Thymus (tissue), 11 donors: ENCODE measurements around the gene PPARGC1A. TPM values are rescaled to one million over a fixed set of nuclear protein-coding genes. Genes with fewer than 3 reads are reported as not detected.

Experiments
- DNase-seq, 9 donors: peaks; one replicate each; pipeline ENCODE4 v3.0.0-alpha.2; 2013; ENCODE audit warnings: low spot score in 9 of 9, low read depth in 6 of 9, missing footprints in 1 of 9
- H3K27ac ChIP-seq, 2 donors: one replicate each; pipeline ENCODE4 v1.5.1; 2013; ENCODE audit warnings: control low read depth in 1 of 2, low read depth in 1 of 2, low read length in 1 of 2, mild to moderate bottlenecking in 1 of 2, moderate library complexity in 1 of 2
- H3K27me3 ChIP-seq, 2 donors: one replicate each; pipeline ENCODE4 v1.5.1; 2013; ENCODE audit warnings: low read length in 1 of 2; ENCODE audit not compliant: control insufficient read depth in 2 of 2, insufficient read depth in 1 of 2
- H3K36me3 ChIP-seq, 2 donors: one replicate each; pipeline ENCODE4 v1.5.1; 2013; ENCODE audit warnings: low read length in 1 of 2, mild to moderate bottlenecking in 1 of 2, moderate library complexity in 1 of 2; ENCODE audit not compliant: control insufficient read depth in 2 of 2, insufficient read depth in 2 of 2
- H3K4me1 ChIP-seq, 2 donors: one replicate each; pipeline ENCODE4 v1.5.1; 2013; ENCODE audit warnings: low read length in 2 of 2; ENCODE audit not compliant: control insufficient read depth in 2 of 2, insufficient read depth in 2 of 2
- H3K4me3 ChIP-seq, 2 donors: one replicate each; pipeline ENCODE4 v1.5.1; 2013; ENCODE audit warnings: low read length in 2 of 2, control low read depth in 1 of 2, mild to moderate bottlenecking in 1 of 2
- H3K9me3 ChIP-seq, 2 donors: one replicate each; pipeline ENCODE4 v1.5.1; 2013; ENCODE audit warnings: low read length in 1 of 2, mild to moderate bottlenecking in 1 of 2; ENCODE audit not compliant: control insufficient read depth in 2 of 2, insufficient read depth in 1 of 2
- WGBS: extraction: QIAGEN DNeasy Blood & Tissue Kit; methylation state at CpG from one replicate; pipeline ENCODE4 v1.1.7; 2013; 5-methylcytosine and 5-hydroxymethylcytosine counted together
- polyA plus RNA-seq: library from polyadenylated mRNA; stranded (reverse); fragments of 200-250 nt; gene quantifications from one replicate; pipeline ENCODE4 v1.2.3, GENCODE V29; 2013
- total RNA-seq: library from RNA; stranded (reverse); fragments of 120-200 nt; gene quantifications from one replicate; pipeline ENCODE4 v1.2.4, GENCODE V29; 2013
- donor health status: healthy.

The PPARGC1A gene
- total and polyA plus RNA-seq, 2 donors = 1.4 to 3.1 TPM

DNA sequence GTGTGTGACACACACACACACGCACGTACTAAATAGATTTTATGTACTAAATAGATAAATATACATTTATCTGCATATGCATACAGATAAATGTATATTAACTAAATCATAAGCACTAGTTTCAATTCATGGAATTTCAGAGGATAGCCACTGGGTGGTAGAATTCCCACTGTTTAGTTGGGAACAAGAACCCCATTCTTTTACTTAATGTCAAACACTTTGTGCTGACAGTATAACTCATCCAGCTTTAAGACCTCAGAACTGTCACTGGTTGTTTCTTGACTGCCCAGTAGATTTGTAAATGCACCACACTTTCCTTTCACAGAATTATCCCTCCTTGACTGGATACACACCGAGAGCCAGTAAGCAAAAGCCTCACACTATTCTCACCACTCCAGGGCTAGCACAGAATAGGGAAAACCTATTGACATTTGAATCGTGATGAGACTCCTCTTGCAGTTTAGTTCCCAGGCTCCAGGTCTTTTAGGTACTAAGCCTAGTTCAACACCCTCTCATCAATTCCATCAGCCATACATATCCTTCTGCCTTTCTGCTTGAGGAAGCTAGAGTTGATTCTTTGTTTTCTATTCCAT, 32.4 kb downstream of the PPARGC1A start:
- Histone ChIP-seq H3K27ac (no peak overlapping the region), H3K4me1 (no peaks in the 10 kb centered on the region), H3K9me3 (no peaks in the 10 kb centered on the region), H3K36me3 (no peaks in the 10 kb centered on the region), H3K4me3 (no peak overlapping the region), H3K27me3 (no peaks in the 10 kb centered on the region)
- DNase-seq = no peak
- WGBS = 94% methylated on average over 4 of the region's 4 CpGs

GRCh38 chr4:23856630-23857029, 33.2 kb downstream of the PPARGC1A start:
- H3K27ac ChIP-seq = no peak overlapping the region
- WGBS = 94% methylated on average over 3 of the region's 3 CpGs
- no peaks in the 10 kb centered on the region for H3K36me3 ChIP-seq
- H3K4me3 ChIP-seq = no peak overlapping the region
- no peak for DNase-seq
- H3K9me3 ChIP-seq = no peaks in the 10 kb centered on the region
- no peaks in the 10 kb centered on the region for H3K4me1 ChIP-seq
- no peaks in the 10 kb centered on the region for H3K27me3 ChIP-seq

GRCh38 chr4:23855912-23856605, 33.8 kb downstream of the PPARGC1A start:
- no peaks in the 10 kb centered on the region for H3K9me3 ChIP-seq
- no peaks in the 10 kb centered on the region for H3K36me3 ChIP-seq
- H3K4me1 ChIP-seq = no peaks in the 10 kb centered on the region
- no peaks in the 10 kb centered on the region for H3K27me3 ChIP-seq
- H3K4me3 ChIP-seq = no peak overlapping the region
- WGBS = 86% methylated on average over 5 of the region's 5 CpGs
- DNase-seq = no peak
- H3K27ac ChIP-seq = no peak overlapping the region

DNA sequence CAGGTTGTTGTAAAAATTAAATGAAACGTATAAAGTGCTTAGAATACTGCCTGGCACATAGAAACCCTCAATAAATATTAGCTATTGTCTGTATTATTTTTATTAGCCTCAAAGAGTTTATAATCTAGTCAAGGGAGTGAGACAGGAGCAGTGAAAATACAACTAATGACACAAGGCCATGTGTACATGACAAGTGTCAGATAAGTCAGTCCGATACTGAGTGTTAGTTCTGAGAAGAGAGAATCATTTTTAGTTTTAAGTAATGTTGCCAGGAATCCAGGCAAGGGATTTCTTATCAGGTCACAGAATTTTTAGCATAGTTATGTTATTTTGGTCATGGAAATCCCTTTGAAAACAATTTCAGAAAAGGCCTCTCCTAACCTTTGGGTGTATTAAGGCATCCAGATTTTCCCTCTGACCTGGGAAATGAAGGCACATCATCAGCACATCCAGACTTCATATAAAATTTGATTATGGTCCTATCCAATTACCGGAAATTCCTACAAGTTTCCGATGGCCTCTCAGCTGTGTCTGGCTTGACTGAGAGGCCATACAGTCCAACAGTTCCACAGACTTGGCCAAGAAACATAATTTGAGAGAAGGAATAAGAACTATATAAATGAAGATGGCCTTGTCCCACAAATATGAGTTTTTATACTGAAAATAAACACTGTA, 35.7 kb downstream of the PPARGC1A start:
- DNase-seq = no peak
- Histone ChIP-seq H3K9me3 (no peaks in the 10 kb centered on the region), H3K4me3 (no peak overlapping the region), H3K27ac (no peak overlapping the region), H3K36me3 (no peaks in the 10 kb centered on the region), H3K4me1 (no peaks in the 10 kb centered on the region), H3K27me3 (no peaks in the 10 kb centered on the region)
- WGBS = 92% methylated on average over 4 of the region's 4 CpGs

DNA sequence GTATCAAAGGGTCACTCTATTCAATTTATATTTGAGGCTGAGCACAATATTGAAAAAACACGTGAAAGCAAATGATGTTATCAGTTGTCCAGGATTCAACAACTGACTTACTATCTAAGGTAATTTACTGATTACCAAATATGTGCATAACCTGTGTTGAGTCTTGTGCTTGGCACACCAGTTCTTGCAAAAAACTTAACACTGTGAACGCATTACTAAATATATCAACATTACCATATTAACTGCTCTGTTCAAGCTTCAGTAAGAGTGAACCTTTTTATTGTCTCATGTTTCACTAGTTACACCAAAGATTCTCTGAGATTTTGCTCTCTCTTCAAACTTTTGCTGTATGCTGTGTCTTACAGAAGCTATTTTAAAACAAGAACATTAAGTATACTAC, 38.4 kb downstream of the PPARGC1A start:
- Histone ChIP-seq H3K27ac (no peak overlapping the region), H3K4me1 (no peaks in the 10 kb centered on the region), H3K4me3 (no peak overlapping the region), H3K27me3 (no peaks in the 10 kb centered on the region), H3K36me3 (no peaks in the 10 kb centered on the region), H3K9me3 (no peaks in the 10 kb centered on the region)
- WGBS = 93% methylated on average over 2 of the region's 2 CpGs
- DNase-seq = no peak

DNA sequence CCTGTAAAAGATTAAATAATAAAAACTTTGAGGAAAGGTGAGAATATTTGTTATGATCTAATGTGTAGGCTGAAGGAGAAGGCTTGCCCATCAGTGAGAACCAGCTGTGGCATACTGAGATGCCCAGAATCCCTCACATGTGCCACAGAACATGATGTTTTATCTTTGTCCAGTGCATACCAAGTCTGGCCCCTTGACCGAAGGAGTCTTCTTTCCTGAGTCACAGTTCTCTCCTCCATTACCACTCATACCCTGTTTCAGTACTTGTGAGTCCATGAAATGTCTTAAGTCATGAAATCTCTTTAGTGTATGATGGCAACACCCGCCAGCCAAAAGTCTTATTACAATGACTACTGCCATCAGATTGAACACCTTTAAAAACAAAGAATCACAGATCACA, 42.7 kb downstream of the PPARGC1A start:
- no peak for DNase-seq

DNA sequence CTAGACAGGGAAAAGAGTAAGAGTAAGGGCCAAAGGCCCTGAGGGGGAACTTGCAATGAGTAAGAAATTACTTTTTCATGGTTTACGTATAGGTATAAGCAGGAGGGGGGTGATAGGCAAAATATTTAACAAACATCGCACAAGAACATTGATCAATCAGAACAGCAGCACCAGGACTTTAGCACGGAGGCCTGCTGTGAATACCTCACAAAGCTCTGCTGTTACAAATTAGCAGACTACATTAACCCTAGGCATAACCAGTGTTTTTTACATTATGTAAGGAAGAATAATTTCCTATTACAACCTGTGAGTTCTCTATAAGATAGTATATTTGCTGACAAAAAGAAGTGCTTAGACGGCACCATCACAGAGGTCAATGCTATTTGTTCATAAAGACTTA, 44.9 kb downstream of the PPARGC1A start:
- H3K27me3 ChIP-seq = no peaks in the 10 kb centered on the region
- 98% methylated on average over 4 of the region's 4 CpGs for WGBS
- no peak overlapping the region for H3K4me3 ChIP-seq
- no peak overlapping the region for H3K27ac ChIP-seq
- no peak for DNase-seq
- H3K4me1 ChIP-seq = no peaks in the 10 kb centered on the region
- no peaks in the 10 kb centered on the region for H3K36me3 ChIP-seq
- H3K9me3 ChIP-seq = no peaks in the 10 kb centered on the region

More for the DNA sequence above, 42.7 kb downstream of the PPARGC1A start:
- no peaks in the 10 kb centered on the region for H3K4me1 ChIP-seq
- H3K36me3 ChIP-seq = no peaks in the 10 kb centered on the region
- WGBS = 97% methylated on average over 2 of the region's 2 CpGs
- H3K9me3 ChIP-seq = no peaks in the 10 kb centered on the region
- H3K27ac ChIP-seq = no peak overlapping the region
- no peaks in the 10 kb centered on the region for H3K27me3 ChIP-seq
- no peak overlapping the region for H3K4me3 ChIP-seq

DNA sequence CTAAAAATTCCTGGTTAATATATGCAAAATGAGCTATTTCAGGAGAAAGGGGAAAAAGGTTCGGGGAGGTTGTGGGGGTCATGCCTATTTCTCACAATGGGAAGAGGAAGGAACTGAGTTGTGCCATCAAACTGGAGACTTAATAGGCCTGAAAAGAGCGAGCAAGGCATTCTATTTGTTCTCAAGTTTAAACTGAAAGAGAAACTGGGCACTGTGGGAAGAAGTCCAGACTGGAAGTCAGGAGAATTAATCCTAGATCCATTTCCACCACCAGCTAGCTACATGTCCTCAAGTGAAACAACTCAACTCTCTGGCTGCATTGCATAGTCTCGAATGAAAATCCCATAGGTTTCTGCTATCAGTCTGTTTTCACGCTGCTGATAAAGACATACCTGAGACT, 50.6 kb downstream of the PPARGC1A start:
- no peaks in the 10 kb centered on the region for H3K4me1 ChIP-seq
- no peaks in the 10 kb centered on the region for H3K27me3 ChIP-seq
- 88% methylated on average over 4 of the region's 4 CpGs for WGBS
- H3K36me3 ChIP-seq = no peaks in the 10 kb centered on the region
- H3K27ac ChIP-seq = no peak overlapping the region
- DNase-seq = no peak
- H3K9me3 ChIP-seq = no peaks in the 10 kb centered on the region
- H3K4me3 ChIP-seq = no peak overlapping the region

DNA sequence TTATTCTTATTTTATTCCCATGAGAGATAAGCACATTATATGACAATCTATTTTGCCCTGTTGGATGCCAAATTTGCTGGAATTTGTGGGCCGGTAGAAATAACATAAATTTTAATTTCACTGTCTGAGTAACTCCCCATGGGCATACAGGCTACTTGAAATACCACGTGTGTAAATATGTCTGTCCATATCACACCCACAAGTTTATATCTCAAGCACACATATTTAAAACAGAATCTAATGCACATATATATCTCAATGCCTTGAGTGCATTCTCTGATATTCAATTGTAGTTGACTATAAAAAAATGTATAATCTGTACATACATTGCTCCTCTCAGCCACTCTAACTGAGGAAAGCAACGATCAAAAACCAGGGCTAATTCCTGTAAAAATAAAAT, 51.2 kb downstream of the PPARGC1A start:
- WGBS = 90% methylated on average over 3 of the region's 3 CpGs
- Histone ChIP-seq H3K4me1 (no peaks in the 10 kb centered on the region), H3K9me3 (no peaks in the 10 kb centered on the region), H3K27ac (no peak overlapping the region), H3K27me3 (no peaks in the 10 kb centered on the region), H3K4me3 (no peak overlapping the region), H3K36me3 (no peaks in the 10 kb centered on the region)
- no peak for DNase-seq
